Activated naive CD8-positive, alpha-beta T cell treated with anti-CD3 and anti-CD28 coated beads, Interleukin-2, amount 50 U/mL, for 16 hours (primary cell): ENCODE results near the gene GALNT10.

Source experiments
- DNase-seq: peaks from one replicate; pipeline ENCODE4 v3.0.0-alpha.2; 2020; ENCODE audit warnings: low read depth, low spot score

The GALNT10 gene

GRCh38 chr5:154178661-154179060 lies 11.9 kb upstream of the GALNT10 start:
- DNase-seq: no peak

GRCh38 chr5:154179846-154180710 lies 10.5 kb upstream of the GALNT10 start:
- no peak for DNase-seq

GRCh38 chr5:154181161-154181560 lies 9.4 kb upstream of the GALNT10 start:
- no peak for DNase-seq

- no peak for DNase-seq
Measured at GRCh38 chr5:154189256-154189818, 1.2 kb upstream of the GALNT10 start.

GRCh38 chr5:154189819-154190594 lies 526 bp upstream of the GALNT10 start:
- peak; percentile 52 for DNase-seq

- DNase-seq: no peak
Measured at GRCh38 chr5:154191467-154192261, 1.1 kb downstream of the GALNT10 start.

GRCh38 chr5:154193283-154193682 lies 2.8 kb downstream of the GALNT10 start:
- no peak for DNase-seq

GRCh38 chr5:154193701-154194121 lies 3.2 kb downstream of the GALNT10 start:
- no peak for DNase-seq

- DNase-seq: no peak
Measured at GRCh38 chr5:154194345-154195329, 4.1 kb downstream of the GALNT10 start.

- DNase-seq: no peak
Measured at GRCh38 chr5:154196281-154196680, 5.7 kb downstream of the GALNT10 start.

- no peak for DNase-seq
Measured at GRCh38 chr5:154196955-154197652, 6.6 kb downstream of the GALNT10 start.

- peak; percentile 14 for DNase-seq
Measured at GRCh38 chr5:154197801-154198491, 7.4 kb downstream of the GALNT10 start.

GRCh38 chr5:154198611-154199230 lies 8.2 kb downstream of the GALNT10 start:
- no peak for DNase-seq

GRCh38 chr5:154199263-154199662 lies 8.7 kb downstream of the GALNT10 start:
- DNase-seq: no peak

- DNase-seq: no peak
Measured at GRCh38 chr5:154199671-154200220, 9.2 kb downstream of the GALNT10 start.

GRCh38 chr5:154200221-154200620 lies 9.7 kb downstream of the GALNT10 start:
- DNase-seq: no peak

GRCh38 chr5:154201108-154201769 lies 10.7 kb downstream of the GALNT10 start:
- DNase-seq: no peak
